Measurements from ENCODE around the gene COL5A1.

COL5A1 gene

GRCh38 chr9:134796882-134797281 is 155.3 kb downstream of the COL5A1 start:
- DNase-seq: no peak

- peak; percentile 23 for DNase-seq
These were observed 159.3 kb downstream of the COL5A1 start for GRCh38 chr9:134800791-134801339.

DNA sequence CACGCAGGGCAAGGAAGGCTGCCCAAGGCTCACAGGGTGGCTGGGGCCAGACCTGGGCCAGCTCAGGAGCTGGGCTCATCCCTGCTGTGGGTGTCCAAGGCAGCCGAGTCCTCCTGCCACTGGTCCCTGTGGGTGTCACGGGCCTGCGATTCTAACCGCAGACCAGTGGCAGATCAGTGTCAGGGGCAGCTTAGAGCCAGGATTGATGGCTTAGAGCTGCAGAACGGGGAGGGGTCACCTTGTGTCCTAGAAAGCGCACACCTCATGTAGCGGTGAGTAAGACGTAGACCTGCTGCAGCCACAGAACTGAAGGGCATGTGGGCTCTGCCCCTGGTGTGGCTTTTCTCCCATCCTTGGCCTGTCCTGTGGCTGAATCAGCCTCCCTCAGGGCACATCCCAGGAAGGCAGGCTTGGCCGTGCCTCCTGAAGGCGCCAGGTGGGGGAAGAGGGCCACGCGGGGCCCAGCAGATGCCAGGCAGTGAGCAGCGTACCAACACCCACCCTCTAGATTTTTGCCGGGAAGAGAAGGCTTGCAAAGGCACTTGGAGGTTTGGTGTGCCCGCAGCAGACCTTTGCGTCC is 160.7 kb downstream of the COL5A1 start:
- no peak for DNase-seq

DNA sequence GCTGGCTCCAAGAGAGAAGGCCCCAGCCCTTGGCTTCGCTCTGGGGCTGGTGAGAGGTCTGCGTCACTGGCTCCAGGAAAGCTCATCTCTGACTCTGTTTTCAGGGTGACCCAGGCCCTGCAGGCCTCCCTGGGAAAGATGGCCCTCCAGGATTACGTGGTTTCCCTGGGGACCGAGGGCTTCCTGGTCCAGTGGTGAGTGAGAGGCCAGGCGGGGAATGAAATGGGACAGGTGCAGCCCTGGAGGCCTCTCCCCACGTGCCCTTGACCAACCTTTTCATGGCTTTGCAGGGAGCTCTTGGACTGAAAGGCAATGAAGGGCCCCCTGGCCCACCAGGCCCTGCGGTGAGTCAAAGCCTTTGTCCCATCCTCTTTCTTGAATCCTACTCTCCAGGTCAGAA is 163.3 kb downstream of the COL5A1 start:
- no peak for DNase-seq

GRCh38 chr9:134807716-134808446 is 166.3 kb downstream of the COL5A1 start:
- DNase-seq: no peak

- DNase-seq: no peak
These were observed 166.8 kb downstream of the COL5A1 start for GRCh38 chr9:134808447-134808792.

DNA sequence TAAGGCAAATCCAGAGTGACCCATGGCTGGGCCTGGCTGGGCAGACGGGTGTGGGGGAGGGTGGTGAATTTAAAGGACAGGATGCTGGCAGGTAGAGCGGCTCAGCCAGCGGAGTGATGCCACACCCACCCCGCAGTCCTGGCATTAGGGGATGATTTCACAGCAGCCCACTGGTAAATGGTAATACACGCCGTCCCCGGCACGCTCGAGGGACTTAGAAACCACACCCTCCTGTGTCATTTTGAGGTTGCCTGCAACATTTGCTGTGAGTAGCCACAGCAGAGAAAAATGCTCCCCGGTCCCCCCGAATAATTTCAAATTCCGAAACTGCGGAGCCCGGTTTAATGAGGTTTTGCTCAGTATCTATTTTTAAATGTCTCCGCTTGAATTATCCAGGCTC is 167.7 kb downstream of the COL5A1 start:
- DNase-seq: no peak

- no peak for DNase-seq
These were observed 168.2 kb downstream of the COL5A1 start for GRCh38 chr9:134809826-134810225.

- no peak for DNase-seq
These were observed 169.6 kb downstream of the COL5A1 start for GRCh38 chr9:134811079-134811672.

DNA sequence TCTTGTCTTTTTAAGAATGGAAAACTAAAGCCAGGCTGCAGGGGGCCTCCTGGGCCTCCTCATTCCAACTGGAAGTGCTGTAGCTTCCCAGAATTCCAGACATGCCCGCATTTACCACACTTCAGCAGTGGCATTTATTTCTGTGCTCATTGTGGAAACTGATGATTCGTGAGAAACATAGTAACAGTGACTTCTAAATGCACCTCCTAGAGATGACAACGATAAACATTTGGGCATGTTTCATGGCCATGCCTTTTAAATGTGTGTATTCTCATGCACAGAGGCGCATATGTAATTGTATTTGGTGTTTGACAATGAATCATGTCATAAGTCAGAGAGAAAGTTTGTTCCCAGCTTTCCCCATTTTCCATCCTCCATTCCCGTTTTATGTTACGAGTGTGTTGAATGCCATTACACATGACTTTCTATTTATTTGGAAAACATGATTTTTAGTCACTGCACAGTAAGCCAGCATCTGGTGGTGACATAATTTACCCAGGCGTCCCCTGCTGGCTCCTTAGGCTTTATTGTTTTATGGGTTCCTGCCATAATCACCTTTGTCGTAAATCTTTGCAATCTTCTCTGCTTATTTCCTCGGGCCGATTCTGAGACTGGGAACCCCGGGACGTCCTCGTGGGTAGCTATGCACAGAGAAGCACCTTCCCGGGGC is 170.2 kb downstream of the COL5A1 start:
- no peak for DNase-seq

DNA sequence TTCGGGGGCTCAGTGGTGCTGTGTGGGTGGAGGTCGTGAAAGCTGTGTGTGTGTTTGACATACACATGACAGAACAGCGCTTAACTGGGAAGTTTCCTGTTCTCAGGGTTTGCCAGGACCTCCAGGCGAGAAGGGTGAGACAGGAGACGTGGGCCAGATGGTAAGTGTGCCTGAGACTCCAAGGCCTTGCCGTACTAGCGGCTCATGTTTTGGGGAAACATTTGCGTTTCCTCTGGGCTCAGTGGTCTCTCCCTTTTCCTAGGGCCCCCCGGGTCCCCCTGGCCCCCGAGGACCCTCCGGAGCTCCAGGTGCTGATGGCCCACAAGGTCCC is 170.7 kb downstream of the COL5A1 start:
- no peak for DNase-seq

- DNase-seq: no peak
These were observed 172.2 kb downstream of the COL5A1 start for GRCh38 chr9:134813841-134814240.

DNA sequence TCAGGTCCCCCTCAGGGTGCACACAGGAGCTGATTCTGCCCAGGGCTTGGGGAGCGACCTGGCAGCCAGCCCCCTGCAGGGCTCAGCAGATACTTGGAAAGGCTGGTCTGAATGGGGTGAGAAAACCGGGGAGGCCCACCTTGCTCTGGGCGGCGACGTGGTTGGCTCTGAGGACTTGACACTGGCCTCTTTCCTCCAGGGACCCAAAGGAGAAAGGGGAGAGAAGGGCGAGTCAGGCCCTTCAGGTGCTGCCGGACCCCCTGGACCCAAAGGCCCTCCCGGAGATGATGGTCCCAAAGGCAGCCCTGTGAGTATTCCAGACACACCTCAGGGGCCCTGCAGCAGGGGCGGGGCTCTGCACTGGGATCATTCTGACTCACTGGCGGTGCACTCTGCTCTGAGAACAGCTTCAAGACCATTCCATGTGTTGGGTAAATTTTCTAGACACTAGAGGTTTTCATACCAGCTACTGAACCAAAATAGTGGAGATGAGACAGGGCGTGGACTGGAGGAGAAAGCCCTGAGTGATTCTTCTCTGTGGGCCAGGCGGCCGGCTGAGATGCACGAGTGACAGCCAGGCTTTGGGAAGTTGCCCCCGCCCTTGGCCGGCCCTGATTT is 173.1 kb downstream of the COL5A1 start:
- DNase-seq: no peak

DNA sequence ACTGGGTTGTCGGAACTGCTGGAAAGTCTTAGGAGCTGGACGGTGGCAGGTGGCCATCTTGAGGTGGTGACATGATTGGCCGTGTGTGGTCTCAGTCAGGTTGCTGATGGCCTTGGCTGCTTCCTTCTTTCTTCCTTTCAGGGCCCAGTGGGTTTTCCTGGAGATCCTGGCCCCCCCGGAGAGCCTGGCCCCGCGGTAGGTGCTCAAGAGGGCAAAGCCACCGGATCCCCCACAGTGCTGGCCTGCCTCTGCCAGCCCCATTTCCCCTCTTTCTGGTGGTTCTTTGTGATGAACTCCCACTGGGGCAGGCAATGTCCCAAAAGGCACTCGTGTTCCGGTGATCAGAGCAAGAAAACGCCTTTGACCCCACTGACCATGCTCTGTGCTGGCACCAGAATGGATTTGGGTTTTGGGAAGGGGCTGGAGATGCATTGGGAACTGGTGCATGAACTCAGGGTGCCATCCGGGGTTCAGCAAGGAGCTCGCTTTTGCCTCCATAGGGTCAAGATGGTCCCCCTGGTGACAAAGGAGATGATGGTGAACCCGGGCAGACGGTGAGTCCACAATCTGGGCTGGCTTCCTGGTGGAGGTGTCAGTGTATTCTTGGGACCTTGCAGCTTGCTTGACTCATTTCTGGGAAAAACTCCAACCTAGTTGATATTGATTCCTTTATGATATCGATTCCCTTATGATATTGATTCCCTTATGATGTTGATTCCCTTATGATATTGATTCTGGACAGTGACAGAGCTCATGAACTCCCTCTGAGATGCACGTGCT is 174.0 kb downstream of the COL5A1 start:
- no peak for DNase-seq

- no peak for DNase-seq
These were observed 174.7 kb downstream of the COL5A1 start for GRCh38 chr9:134816264-134816663.

GRCh38 chr9:134818000-134818568 is 176.5 kb downstream of the COL5A1 start:
- no peak for DNase-seq

DNA sequence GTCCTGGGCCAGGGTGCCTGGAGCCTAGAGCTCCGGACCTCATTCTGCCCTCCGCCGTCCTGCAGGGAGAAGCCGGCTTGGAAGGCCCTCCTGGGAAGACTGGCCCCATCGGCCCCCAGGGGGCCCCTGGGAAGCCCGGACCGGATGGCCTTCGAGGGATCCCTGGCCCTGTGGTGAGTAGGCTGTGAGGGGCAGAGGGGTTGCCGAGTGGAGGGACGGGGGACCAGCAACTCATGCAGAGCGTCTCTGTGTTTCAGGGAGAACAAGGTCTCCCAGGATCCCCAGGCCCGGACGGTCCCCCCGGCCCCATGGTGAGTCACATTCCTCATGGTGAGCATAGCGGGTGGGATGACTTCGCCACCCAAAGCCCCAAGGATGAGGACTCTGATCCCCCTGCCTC is 177.0 kb downstream of the COL5A1 start:
- no peak for DNase-seq

DNA sequence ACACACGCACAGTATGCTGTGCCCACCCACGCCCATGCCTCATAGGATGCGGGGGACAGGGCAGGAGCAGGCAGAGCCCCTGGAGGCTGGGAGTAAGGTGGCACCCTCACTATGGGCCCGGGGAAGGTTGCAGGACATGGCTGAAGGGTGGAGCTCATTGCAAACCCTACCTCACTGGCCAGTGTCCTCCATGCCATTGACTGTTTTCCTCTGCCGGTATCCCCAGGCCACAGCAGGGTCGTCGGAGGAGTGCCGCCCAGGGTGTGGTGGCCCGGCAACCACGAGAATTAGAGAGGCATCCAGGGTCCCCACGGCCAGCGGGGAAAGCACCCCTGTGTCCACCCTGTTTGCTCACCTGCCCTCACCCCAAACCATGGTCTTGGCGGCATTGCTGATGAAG is 179.3 kb downstream of the COL5A1 start:
- no peak for DNase-seq

- DNase-seq: no peak
These were observed 180.9 kb downstream of the COL5A1 start for GRCh38 chr9:134822541-134822940.

DNA sequence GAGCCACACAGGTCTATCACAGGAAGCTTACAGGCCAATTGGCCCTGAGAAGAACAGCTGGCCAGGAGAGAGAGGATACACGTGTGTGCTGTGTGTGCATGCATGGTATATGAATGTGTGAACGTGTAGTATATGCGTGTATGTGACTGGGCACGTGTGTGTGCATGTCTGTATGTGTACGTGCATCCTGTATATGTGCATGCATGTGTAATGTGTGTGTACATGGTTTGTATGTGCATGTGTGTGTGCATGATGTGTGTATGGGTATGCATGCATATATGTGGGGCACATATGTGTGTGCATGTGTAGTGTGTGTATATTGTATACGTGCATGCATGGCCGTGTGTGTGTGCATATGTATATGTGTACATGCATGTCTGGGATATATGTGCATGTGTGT is 182.0 kb downstream of the COL5A1 start:
- DNase-seq: no peak

GRCh38 chr9:134824583-134824982 is 183.0 kb downstream of the COL5A1 start:
- DNase-seq: no peak

DNA sequence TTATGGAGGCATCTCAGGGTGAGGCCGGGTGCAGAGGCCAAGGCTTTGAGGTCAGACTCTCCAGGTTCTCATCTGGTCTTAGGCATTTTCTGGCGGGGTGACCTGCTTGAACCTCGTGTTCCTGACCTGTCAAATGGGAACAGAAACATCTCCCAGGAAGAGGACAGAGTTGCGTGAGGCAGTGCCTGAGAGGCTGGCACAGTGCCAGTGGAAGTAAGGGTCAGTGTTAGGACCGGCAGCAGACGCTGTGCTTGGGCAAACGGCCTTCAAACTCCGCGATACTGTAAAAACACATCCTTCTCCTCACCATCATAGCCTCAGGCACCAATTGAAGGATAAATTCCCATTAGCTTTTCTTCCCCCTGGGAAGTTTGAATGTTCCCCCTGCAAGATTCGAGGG is 183.4 kb downstream of the COL5A1 start:
- DNase-seq: no peak
